ENCODE data around the gene PJA1.

Gene PJA1

DNA sequence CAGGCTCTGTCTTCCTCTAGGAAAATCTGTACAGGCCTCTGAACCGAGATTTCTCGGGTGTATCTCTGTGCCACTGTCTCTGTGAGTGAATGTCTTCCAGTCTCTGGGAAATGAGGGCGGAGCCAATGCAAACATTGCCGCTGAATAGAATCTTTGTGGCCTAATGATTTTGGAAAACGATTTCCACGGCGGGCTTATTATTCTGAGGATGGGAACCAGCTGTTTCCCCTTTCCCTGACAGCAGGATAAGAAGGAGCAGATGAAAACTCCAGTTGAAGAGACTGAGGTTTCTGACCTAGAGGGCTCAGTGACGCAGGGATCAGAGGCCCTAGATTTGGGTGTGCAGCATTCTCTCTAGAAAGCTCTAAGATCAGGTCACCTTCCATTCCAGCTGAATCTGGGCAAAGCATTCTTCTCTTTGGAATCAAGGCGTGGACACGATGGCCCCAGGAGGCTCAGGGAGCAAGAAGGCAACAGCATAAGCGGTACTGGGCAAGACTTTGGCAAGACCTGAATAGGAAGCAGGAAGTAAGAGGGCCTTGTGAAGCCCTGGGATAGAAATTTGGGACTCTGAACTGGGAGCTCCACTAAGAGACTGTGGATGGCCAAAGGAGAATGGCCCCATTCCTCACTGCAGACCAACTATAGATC lies 47.3 kb downstream of the PJA1 start:
- DNase-seq: no peak

GRCh38 chrX:69116077-69116476 lies 49.2 kb downstream of the PJA1 start:
- no peak for DNase-seq

DNA sequence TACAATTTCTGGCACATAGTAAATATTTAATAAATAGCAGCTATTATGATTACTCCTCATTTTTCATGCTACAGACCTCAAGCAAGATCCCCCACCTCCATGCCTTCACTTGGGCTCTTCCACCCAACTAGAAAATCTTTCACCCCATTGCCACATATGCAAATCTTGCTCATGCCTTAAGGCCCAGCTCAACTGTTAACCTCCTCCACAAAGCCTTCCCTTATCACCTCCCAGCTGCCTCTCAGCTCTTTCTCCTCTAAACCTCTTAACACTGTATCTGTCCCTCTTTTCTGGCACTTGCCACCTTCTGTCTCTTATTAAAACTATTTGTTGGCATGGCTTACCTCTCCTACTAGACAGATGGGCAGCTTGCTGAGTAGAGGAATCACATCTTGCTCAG lies 51.5 kb downstream of the PJA1 start:
- DNase-seq: no peak
